Measurements from ENCODE around the gene DIS3L2.

GRCh38 chr2:232349946-232350635, 388.6 kb downstream of the DIS3L2 start:
- no peak for TF ChIP-seq SIN3A (IDR thresholded peaks at IDR 0.05; ENCODE audit: borderline replicate concordance, insufficient read depth, low read length)
- no peak for TF ChIP-seq POLR2AphosphoS5 (IDR thresholded peaks at IDR 0.05; ENCODE audit: low read depth, low read length)
- no peak for TF ChIP-seq REST (IDR thresholded peaks at IDR 0.05; ENCODE audit: insufficient read depth in 1 of 2, low read depth in 2 of 2, low read length in 2 of 2)

Measured in PFSK-1 (cell line).